Measurements from ENCODE around the gene UBXN11.
"Not testable (repeated sequence)": the region's sequence is repeated elsewhere in the genome, so short reads cannot be mapped to it uniquely, and the experiment has no call there.

Gene UBXN11

GRCh38 chr1:26305667-26306289, 658 bp downstream of the UBXN11 start:
- DNase-seq = no peak

DNA sequence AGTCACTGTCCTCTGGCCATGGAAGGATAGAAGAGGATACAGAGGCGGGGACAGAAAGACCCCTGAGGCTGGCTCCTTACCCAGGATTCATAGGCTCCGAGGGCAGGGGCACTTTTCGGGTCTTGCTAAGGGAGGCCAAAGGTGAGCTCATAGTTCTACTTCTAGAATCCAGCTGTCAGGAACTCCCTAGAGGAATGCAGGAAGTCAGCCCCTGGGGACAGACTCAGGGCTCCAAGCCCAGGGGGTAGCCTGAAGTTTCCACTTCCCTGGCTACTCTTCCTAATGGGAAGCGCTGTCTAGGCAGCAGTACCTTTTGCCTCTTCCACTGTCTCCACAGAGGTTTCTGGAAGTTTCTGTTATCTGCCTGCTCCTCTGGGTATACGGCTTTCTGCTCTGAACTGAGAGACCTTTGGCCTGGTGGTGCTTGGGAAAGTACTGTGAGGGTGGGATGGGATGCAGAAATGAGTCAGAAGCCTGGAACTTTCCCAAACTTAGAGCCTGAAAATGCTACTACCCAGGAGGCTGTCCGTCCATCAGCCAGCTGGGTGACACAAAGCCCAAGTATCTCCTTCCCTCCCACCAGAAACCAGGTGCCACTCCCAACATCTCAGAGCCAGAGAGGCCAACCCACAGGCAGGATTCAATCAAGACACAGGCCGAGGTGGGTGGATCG, 3.6 kb downstream of the UBXN11 start:
- no peak for DNase-seq

GRCh38 chr1:26300578-26301275, 5.7 kb downstream of the UBXN11 start:
- no peak for DNase-seq

DNA sequence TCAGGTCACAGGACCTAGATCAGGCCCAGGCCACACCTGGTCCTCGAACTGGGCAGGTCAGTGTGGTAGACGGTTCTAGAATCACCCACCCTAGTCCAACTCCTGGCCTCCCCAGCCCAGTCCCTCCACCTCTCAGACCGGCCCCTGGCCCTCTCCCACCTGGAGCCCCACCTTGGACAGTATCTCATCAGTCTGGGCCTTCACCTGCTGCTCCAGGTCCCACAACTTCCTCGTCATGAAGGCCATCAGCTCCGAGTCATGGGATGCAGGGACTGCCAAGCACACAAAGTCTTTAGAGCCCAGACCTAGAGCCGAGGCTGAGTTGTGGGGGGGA, 8.7 kb downstream of the UBXN11 start:
- DNase-seq = no peak

- DNase-seq = no peak
These were observed 9.2 kb downstream of the UBXN11 start for GRCh38 chr1:26297057-26297790.

GRCh38 chr1:26296340-26297056, 9.9 kb downstream of the UBXN11 start:
- DNase-seq = no peak

GRCh38 chr1:26295194-26296138, 11.0 kb downstream of the UBXN11 start:
- DNase-seq = no peak

- DNase-seq = no peak
These were observed 12.4 kb downstream of the UBXN11 start for GRCh38 chr1:26293911-26294463.

DNA sequence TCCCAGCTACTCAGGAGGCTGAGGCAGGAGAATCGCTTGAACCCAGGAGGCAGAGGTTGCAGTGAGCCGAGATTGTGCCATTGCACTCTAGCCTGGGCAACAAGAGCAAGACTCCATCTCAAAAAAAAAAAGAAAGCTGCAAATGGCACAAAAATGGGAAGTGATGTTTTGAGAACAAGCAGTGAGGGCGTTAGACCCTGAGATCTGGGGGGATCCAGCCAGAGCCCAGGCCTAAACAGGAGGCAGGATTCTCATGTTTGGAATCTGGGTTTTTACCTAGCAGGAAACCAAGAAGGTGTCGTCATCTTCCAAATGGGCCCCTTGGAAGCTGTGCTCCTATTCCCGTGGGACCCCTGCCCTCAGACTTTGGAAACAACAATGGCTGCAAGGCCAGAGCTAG, 13.7 kb downstream of the UBXN11 start:
- DNase-seq = not testable (repeated sequence)

- no peak for DNase-seq
These were observed 14.5 kb downstream of the UBXN11 start for GRCh38 chr1:26291939-26292338.

GRCh38 chr1:26291433-26291832, 15.0 kb downstream of the UBXN11 start:
- no peak for DNase-seq

DNA sequence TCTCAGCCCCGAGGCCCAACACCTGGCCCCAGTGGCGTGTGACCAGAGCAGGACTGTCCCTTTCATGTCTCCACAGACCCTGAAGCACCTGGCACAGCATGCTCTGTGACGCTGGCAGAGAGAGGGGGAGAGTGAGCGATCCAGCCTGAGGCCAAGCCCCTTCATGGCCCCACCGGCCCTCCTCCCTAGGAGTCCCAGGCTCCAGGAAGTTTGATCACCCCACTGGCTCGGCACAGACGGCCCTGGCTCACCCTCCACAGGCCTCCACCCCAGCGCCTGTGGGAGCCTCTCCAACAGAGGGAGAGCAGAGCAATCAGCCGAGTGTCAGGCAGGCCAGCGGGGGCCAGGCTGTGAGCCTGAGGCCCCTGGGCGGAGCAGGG, 15.6 kb downstream of the UBXN11 start:
- no peak for DNase-seq

DNA sequence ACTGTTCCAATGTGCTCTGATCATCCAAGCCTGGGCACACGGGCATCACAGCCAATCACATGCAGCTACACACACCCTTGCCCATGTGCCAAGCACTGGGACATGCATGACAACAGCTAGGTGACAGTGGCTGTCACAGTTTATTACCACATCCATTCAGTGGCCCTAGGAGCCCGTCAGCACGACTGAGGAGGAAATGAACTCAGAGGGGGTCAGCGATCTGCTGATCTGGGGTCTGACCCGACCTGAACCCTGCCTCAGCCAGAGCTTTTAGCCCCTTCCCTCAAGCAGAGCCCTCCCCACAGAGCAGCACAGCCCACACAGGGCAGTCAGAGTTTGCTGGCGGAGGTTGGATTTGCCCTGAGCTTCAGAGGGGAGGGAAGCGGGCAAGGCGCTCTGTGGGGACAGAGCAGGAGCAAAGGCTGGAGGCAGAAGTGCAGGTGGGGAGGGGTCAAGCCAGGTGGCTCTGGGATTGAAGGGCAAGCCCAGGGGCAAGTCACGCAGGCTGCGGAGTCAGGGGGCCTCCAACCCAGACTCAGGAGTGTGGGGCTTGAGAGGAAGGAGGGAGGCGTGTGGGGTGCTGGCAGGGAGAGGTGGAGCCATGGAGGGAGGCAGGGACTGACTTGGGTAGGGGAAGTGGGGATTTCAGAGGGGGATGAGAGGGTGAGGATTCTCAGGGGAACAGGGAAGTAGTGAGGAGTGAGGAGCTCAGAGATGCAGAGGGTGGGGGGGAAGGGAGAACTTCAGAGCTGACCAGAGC, 16.1 kb downstream of the UBXN11 start:
- no peak for DNase-seq

DNA sequence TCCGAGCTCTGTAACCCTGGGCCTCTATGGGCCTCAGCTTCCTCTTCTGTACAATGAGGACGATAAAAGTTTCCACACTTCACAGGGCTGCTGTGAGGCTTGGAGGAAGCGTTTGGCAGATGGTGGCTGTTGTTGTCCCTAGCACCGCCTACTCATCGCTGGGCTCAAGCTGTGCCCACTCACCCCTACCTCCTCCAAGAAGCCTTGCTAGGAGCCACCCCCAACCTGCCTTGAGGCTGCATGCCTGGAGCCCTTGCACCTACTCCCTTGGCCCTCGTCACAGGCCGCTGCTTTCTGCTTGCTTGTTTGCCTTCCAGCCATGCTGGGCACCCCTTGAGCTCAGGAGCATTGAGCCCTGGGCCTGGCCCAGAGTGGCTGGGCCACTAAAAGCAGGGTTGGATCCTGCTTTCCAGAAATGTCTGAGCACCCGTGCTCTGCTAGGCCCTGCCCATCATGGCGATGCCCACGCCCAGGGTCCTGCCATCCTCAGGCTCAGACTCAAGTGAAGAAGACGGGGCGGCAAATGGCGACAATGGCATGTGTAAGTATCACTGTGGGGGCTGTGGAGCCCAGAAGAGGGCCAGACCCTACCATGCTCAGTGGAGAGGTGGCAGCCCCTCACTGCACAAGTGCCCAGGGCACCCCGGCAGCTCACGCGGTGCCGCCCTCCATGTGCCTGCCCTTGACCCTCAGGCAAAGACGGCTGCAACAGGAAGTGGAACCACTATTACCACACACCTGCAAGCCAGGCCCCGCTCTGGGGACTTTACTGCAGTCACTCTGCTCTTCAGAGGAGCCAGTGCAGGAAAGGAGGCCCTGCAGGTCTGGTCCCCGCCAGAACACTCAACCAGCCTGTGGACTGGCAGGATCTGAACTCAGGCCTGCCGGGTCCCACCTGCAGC, 17.0 kb downstream of the UBXN11 start:
- DNase-seq = no peak

DNA sequence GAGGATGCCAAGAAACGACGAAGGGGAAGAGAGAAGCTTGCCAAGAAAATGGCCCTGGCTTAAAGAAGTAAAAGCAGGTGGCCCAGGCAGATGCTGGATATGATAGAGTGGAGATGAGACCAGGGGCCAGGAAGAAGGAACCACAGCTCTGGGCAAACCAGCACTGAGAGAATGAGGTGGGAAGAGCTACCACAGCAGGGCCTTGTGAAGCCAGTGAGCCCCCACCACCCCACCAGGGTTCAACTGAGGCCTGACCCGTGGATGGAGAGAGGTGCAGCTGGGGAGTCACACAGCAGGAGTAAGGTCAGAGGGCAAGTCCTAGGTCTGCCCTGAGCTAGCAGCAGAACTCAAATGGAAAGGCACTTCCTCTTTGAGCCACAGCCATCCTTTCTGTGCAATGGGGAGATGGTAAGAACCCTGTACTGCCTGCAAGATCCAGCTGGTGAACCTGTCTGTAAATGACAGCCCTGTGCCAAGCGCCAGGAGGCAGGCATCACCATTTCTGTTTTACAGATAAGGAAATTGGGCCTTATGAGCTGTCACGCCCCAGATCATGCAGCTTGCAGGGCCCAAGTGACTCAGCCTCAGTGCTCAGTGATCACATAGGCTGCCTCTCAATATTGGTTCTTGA, 18.0 kb downstream of the UBXN11 start:
- no peak for DNase-seq

DNA sequence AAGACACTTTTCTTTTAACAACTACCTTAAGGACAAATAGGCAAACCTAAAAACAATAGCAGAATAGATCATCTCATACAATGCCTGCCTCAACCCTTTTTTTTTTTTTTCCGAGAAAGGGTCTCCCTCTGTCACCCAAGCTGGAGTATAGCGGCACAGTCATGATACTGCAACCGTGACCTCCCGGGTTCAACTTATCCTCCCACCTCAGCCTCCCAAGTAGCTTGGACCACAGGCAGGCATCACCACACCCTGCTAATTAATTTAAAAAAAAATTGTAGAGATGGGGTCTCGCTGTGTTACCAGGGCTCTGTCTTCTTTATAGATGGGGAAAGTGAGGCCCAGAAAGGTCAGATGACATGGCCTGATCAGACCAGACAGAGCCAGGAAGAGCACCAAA, 18.6 kb downstream of the UBXN11 start:
- no peak for DNase-seq

DNA sequence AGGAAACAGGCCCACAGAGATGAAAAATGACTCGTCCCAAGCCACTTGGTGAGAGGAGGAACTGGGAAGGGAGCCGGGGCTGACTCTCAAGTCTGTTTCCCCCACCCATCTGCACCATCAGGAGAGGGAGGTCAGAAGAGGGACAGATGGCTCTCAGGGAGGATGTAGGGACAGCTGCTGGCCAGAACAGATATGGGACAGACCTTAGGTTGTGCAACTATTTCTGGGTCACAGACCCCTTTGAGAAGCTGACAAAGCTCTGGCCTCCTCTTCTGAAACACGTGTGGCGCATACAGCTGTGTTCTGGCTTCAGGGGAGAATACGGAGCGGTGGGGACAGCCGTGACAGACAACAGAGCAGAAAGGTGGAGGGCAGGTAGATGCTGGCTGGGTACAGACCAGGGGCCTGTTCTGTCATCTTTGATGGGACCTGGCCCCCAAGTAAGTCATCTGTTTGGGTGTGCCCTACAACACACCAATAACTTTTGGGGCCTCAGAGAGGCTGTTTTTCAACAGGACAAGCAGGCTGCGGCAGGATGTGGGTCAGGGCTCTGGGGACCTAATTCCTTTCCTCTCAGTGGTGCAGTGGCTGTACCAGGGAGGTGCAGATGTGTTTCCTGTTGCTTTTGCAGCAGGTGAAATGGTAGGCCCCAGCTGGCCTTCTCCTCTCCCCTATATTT, 19.3 kb downstream of the UBXN11 start:
- no peak for DNase-seq

GRCh38 chr1:26286064-26286416, 20.4 kb downstream of the UBXN11 start:
- DNase-seq = no peak

Data from right hindlimb (tissue), 1 donor.